ENCODE results near the gene APBB1IP. TPM values are rescaled to one million over a fixed set of nuclear protein-coding genes. Genes with fewer than 3 reads are reported as not detected.

APBB1IP gene
- total and polyA plus RNA-seq, 2 of the 8 experiments (the other 6 are each of a cell fraction or from before 2014, with no cell fraction given) = 0.05 TPM; not detected in 1

DNA sequence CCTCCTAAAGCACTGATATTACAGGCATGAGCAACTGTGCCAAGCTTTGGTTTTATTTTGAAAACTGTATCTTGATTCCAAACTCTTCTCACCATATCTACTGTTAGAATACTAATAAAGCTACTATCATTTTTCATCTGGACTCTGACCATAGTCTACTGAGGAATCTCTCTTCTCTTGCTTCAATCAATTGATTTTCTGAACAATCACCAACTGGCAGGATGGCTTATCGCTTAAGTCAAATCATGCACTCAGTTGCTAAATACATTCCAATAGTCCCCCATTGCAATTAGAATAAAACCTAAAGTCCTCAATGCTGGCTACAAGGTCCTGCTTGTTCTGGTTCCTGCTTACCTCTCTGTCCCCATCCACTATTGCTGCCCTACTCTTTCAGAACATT, 2.3 kb upstream of the APBB1IP start (continued):
- TF ChIP-seq POLR2AphosphoS5 (IDR thresholded peaks at IDR 0.05; ENCODE audit: low read depth, low read length) = no peak
- no peak for TF ChIP-seq TAF7 (optimal IDR thresholded peaks at IDR 0.05; ENCODE audit: borderline replicate concordance, low read depth, low read length)
- TF ChIP-seq, protein P1, sequence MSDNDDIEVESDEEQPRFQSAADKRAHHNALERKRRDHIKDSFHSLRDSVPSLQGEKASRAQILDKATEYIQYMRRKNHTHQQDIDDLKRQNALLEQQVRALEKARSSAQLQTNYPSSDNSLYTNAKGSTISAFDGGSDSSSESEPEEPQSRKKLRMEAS (IDR thresholded peaks at IDR 0.05) = no peak

All from H1 (cell line).